NOMO-1 treated with dmso at 0.1 percent for 144 hours (cell line): Measurements from ENCODE around the gene CDC42EP4.

Experiments used
- DNase-seq: peaks from one replicate; lab custom pipeline; 2025; ENCODE audit not compliant: unreplicated experiment; lab: John Stamatoyannopoulos, UW

CDC42EP4 gene, protein sequence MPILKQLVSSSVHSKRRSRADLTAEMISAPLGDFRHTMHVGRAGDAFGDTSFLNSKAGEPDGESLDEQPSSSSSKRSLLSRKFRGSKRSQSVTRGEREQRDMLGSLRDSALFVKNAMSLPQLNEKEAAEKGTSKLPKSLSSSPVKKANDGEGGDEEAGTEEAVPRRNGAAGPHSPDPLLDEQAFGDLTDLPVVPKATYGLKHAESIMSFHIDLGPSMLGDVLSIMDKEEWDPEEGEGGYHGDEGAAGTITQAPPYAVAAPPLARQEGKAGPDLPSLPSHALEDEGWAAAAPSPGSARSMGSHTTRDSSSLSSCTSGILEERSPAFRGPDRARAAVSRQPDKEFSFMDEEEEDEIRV

GRCh38 chr17:73311781-73312641 is at the start of gene CDC42EP4:
CDC42EP4 (minus strand) TSS chr17:73312001; CDS start chr17:73286500, 25,501 bp downstream.
- peak; percentile 90 for DNase-seq

DNA sequence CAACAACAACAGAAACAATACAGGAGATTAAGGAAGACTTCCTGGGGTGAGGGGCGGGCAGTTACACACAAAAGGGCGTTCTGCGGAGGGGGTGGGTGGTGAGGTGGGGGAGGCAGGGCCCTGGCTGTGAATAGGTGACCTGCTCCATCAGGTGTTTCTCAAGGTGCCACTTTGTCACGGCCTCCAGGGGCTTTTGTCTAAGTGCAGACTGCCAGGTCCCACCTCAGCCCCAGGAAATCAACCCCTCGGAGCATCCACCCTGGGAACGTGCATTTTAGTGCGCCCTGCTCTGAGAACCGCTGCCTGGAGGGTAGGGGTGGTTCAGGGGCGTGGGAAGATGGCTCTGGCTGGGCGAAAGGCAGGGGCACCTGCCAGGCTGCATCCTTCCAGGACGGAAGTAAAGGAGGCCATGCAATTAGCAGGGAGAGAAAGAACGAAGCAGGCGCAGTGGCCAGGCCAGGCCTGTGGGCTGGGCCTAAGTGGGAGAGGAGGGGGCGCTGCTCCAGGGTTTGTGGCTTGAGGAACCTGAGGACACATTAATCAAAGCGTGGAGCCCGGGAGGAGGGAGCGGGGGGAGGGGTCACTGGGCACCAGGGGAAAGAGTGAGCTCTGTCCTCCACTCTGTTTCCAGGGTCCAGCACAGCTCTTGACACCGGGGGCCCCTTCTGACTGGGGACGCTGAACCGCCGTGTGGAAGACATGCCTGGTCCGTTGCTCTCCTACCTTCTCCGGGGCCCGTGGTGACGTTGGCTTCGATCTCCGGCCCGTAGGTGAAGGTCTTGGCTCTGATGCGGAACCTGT is 49.4 kb upstream of the CDC42EP4 start:
- no peak for DNase-seq

DNA sequence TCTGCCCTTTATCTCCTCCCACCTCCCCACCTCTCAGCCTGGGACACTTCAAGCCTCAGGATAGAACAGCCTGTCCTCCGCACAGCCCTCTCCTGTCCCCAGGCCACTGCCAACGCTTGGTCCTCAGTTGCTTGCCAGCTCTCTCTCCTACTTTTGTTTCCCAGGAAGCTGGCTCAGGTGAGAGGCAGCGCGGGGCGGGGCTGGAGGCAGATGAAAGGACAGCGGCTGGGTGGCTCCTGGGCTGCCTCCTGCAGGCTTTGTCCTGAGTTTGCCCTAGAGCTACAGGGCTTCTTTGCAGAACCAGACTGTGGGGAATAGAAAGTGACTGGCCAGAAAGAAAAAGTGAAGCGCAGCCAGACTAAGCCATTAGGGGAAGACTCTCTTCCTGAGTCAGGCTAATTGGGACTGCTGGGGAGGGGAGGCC is 48.2 kb upstream of the CDC42EP4 start:
- peak; percentile 55 for DNase-seq

DNA sequence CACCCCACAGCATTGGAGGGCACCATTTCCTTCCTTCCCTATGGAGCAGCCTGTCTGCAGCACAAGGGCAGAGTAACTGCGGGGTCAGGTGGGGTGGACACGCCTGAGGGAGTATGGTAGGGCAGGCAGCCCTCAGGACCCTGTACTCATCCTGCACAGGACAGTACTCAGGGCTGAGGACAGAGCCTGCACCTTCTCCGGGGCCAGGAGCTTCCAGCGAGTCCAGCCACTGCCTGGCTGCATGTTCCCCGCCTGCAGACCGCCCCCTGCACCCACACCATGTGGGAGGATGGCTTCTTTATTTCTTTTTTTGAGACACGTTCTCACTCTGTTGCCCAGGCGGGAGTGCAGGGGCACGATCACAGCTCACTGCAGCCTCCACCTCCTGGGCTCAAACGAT is 47.6 kb upstream of the CDC42EP4 start:
- DNase-seq, result no peak

GRCh38 chr17:73358668-73359067 is 46.9 kb upstream of the CDC42EP4 start:
- no peak for DNase-seq

- no peak for DNase-seq
Measured at GRCh38 chr17:73357981-73358380, 46.2 kb upstream of the CDC42EP4 start.

DNA sequence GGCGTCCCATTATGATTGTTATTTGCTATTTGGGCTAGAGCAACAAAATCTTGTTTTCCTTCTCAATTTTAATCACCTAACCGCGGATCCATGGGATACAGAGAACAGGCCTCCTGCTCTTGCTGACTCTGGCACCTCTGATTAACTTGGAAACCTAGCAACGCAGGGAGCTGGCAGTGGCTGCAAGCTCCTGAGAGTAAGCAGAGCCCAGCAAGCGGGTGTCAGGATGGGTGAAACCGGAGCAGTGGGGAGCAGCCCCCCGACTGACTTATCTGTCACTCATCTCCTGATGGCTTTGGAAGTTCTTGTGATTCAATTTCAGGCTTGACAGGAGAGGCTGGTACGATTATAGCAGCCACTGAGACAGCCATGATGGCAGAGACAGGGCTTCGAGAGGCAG is 45.5 kb upstream of the CDC42EP4 start:
- DNase-seq, result no peak

- no peak for DNase-seq
Measured at GRCh38 chr17:73356561-73357170, 44.9 kb upstream of the CDC42EP4 start.

- DNase-seq, result no peak
Measured at GRCh38 chr17:73354423-73355284, 42.9 kb upstream of the CDC42EP4 start.

DNA sequence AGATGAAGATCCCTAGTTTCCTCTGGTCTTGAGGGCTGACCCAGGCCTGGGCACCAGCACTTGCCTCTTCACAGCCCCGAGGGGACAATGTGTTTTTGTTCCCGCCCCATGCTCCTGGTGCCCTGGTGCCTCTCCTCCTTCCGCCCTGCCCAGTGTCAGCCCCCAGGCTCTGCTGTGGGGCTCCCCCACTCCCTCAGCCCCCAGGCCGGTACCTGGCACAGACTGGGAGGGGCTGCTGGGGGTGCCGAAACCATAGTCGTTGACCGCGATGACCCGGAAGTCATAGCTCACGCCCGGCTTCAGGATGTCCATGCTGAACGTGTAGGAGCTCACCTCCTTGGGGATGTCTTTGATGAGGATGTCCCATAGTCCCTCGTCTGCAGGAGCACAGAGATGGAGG is 40.5 kb upstream of the CDC42EP4 start:
- no peak for DNase-seq

DNA sequence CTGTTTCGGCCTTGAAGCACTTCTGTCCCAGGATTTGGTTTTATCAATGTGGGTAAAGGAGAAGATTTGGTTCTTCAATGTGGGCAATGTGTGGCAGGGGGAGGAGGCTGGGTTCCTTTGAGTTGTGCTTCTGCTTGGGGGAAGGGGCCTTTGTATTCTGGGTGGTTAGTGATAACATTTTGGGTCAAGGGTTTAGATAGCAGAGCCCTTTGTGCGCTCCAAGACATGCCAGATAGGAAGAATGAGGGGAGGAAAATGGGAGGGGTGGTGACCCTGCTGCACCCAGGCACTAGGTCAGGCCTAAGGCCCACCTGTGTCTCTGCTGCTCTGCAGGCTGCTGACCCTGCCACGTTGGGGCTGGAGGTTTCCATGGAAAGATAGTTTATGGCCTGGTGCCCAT is 40.0 kb upstream of the CDC42EP4 start:
- DNase-seq, result no peak

- no peak for DNase-seq
Measured at GRCh38 chr17:73350864-73351263, 39.1 kb upstream of the CDC42EP4 start.

DNA sequence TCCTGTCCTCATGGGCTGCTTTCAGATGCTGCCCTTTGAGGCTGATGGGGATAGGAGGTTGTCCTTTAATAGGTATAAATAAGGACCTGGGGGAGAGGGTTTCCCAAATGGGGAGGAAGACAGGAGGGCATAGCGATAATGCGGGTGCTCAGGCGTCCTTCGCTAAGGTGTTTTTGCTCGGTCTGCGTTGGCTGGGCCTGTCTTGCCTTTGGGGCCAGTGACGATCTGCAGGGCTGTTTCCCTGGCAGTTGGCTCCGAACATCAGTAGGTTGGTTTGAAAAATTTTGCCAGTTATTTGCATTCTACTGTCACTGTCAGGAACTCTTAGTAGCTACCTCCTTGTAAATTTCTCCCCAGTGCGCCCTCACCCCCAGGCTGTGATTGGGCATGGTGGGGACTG is 37.8 kb upstream of the CDC42EP4 start:
- DNase-seq, result no peak

GRCh38 chr17:73349138-73349537 is 37.3 kb upstream of the CDC42EP4 start:
- no peak for DNase-seq

GRCh38 chr17:73348829-73349095 is 37.0 kb upstream of the CDC42EP4 start:
- DNase-seq, result no peak

- no peak for DNase-seq
Measured at GRCh38 chr17:73348018-73348828, 36.4 kb upstream of the CDC42EP4 start.

GRCh38 chr17:73347351-73347750 is 35.5 kb upstream of the CDC42EP4 start:
- DNase-seq, result no peak

- no peak for DNase-seq
Measured at GRCh38 chr17:73346501-73347162, 34.8 kb upstream of the CDC42EP4 start.
